NCI-H187 (cell line): ENCODE measurements around the gene GAPVD1.

ENCODE experiments used
- DNase-seq, 2 experiments: peaks; one replicate each; lab custom pipeline; 2025; lab: John Stamatoyannopoulos, UW

Gene GAPVD1

GRCh38 chr9:125405938-125406809 is 144.5 kb downstream of the GAPVD1 start:
- no peak for DNase-seq

DNA sequence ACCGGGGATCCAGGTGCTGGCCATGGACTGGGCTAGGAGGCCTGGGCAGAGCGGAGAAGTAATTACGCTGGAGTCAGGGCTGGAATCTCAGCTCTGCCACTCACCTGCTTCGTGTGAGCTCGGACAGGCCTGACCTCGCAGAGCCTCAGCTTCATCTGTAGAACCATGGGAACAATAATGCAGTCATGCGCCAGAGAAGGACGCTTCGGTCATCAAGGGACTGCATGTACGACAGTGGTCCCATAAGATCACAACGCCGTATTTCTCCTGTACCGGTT is 145.1 kb downstream of the GAPVD1 start:
- DNase-seq, result no peak

- DNase-seq, result no peak
Observed at GRCh38 chr9:125407432-125407973, 145.9 kb downstream of the GAPVD1 start.

DNA sequence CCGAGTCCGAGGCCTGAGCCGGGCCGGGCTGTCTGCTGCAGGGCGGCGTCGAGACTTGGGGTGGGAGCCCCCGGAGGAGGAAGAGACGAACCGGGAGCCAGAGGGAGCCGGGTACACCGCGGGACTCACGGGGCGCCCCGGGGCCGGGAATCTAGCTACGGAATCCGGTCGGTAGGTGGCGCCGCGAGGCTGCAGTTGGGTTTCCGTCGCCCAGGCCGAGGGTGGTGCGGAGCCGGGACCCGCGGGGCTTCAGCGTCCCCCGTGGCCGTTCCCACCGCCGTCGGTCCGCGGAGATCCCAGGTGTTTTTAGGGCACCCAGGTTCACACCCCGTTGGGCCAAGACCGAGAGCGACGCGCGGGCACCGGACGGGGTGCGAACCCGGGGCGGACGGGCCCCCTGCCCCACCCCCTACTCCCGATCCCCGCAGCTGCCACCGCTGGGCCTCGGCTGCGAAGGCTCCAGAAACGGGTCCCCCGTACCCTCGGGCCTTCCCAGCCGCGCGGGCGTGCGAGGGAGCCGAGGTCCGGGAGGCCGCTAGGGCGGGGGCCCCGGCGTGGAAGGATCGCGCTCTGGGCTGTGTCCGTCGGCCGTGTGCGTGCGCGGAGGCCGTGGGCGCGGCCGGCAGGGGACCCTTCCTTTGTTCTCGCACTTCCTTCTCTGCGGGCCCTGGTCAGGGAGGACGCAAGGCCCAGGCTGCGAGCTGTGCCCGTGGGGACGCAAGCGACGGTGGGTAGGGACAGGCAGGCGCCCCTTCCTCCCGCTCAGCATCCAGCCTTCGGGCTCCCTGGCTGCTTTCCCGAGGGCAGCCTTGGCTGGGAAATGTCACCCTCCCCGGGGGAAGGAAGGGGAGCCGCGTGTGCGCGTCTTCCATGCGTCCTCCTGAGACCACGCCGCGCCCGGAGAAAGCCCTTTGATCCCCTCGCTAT is 146.6 kb downstream of the GAPVD1 start:
- DNase-seq, result peak in 1 of 2 experiments; percentile 60

- DNase-seq, result no peak
Observed at GRCh38 chr9:125409217-125409636, 147.6 kb downstream of the GAPVD1 start.

DNA sequence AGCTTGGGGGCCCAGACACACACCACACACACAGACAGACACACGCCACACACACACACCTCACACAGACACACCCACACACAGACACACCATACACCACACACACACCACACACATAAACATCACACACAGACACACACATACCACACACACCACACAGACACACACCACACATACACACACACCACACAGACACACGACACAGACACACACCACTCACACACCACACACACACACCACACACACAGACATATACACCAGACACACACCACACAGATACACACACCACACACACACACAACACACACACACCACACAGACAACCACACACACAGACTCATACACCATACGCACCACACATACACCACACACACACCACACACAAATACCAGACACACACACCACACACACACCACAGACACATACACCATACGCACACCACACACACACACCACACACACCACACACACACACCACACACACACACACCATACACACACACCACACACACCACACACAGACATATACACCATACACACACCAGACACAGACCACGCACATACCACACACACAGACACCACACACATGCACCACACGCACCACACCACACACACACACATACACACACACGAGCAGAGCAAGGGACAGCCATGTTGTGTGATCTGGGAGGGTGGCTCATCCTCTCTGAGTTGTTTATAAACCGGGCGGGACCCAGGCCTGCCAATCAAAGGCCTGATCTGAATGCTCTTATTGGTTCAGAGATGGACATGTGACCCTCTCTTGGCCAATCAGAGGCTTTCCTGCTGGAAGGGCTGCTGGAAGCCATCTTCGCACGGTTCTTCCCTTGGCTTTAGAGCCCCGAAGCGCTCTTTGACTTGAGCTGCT is 148.3 kb downstream of the GAPVD1 start:
- DNase-seq, result no peak

- no peak for DNase-seq
Observed at GRCh38 chr9:125410522-125410894, 148.9 kb downstream of the GAPVD1 start.

DNA sequence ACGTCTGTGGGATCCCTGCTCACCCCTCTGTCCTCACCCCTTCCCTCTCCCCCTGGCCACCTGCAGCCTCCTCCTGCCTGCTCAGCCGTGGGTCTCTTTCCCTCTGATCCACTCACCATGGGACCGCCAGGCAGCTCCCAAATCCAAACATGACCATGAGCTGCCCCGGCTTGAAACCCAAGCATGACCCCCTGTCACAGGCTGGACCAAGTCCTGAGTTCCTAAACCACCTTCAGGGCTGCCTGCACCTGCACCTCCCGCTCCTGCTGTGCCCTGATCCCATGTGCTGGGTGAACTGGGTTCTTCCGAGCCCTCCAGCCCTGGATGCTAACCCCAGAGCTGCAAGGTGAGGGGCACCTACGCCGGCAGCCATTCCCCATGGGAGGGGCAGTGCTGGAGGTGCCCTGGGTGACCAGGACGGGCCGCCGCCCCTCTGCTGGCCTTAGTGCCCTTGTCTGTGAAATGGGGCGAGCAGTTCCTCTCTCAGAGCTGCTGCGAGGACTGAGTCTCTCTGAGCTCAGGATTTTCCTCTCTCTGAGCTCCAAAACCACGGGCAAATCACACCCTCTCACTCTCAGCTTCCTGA is 149.6 kb downstream of the GAPVD1 start:
- no peak for DNase-seq

DNA sequence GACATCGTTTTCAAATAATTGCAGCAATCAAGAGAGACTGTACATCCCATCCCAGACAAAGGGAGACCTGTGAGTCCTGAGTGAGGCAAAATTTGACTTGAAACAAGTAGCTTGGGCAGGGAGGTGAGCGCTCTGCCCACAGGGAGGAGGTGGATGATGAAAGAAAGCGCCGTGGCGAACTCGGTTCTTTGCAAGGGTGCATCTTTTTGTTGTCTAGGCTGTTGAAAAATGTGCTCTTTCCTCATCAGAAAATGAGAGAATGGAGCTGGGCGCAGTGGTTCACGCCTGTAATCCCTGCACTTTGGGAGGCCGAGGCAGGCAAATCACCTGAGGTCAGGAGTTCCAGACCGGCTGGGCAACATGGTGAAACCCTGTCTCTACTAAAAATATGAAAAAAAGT is 150.5 kb downstream of the GAPVD1 start:
- no peak for DNase-seq

DNA sequence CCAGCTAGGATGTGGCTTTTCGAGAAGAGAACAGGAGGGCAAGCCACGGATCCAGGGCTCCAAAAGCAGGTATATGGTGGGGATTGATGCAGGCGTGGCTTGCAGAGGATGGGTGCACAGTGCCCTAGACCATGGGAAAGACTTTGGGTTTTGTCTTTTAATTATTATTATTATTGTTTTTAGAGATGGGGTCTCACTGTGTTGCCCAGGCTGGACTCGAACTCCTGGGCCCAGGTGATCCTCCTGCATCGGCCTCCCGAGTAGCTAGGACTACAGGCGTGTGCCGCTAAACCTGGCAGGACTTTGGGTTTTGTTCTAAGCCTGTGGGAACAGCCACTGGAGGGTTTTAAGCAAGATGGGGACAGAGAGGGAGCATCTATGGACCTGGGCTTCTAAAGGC is 152.0 kb downstream of the GAPVD1 start:
- DNase-seq, result no peak

DNA sequence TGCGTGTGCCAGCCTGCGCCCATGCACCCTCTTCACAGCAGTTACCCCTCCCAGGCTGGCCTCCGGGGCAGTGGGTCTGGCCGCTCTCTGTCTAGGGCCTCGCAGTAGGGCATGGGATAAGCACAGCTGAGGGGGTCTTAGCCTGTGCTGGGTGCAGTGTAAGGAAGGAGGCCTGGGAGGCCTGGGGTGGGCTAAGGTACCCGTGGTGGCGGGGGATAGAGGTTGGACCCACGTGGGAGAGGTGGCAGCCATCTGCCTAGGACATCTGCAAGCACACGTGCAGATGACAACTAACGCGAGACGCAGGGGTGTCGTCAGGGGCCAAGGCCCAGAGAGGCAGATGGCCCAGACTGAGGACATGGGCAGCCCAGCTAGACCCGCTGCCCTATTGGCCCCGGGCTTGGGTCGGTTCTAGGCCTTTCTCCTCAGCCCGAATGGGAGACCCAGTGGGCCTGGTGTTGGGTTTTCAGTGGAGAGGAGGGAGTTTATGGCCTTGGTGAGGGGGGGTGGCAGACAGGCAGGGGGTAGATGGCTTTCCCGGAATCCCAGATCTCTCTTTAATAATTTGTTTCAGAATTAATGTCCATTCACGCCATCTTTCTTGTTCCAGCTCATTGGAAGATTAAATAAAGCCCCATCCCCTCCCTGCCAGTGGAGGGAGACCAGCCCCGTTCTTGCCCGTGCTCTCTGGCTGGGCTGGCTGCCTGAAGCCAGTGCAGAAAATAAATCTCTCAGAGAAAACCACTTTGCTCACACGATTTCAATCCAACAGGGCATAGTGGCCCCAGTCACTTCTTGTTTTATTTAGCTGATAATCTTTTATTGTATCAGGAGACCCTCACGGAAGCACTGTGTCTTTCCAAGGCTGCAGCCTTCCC is 154.2 kb downstream of the GAPVD1 start:
- no peak for DNase-seq

- no peak for DNase-seq
Observed at GRCh38 chr9:125416517-125416916, 154.9 kb downstream of the GAPVD1 start.
